ENCODE measurements around the gene SATB2.

- TF ChIP-seq CTCF (IDR thresholded peaks at IDR 0.05; ENCODE audit: low read length) (no peak), EZH2 (IDR thresholded peaks at IDR 0.05; ENCODE audit: borderline replicate concordance, low read length) (no peak)
Observed at GRCh38 chr2:199344012-199344411, 113.7 kb downstream of the SATB2 start.

Measured in OCI-LY1 (cell line).